ENCODE measurements around the gene HNRNPLL.
"Not testable (repeated sequence)": the region's sequence is repeated elsewhere in the genome, so short reads cannot be mapped to it uniquely, and the experiment has no call there.

HNRNPLL gene

GRCh38 chr2:38619458-38620164 lies 16.9 kb upstream of the HNRNPLL start:
- DNase-seq: peak; percentile 99

GRCh38 chr2:38617301-38617700 lies 14.6 kb upstream of the HNRNPLL start:
- no peak for DNase-seq

GRCh38 chr2:38615237-38615636 lies 12.5 kb upstream of the HNRNPLL start:
- peak; percentile 54 for DNase-seq

GRCh38 chr2:38613849-38614213 lies 11.1 kb upstream of the HNRNPLL start:
- no peak for DNase-seq

- DNase-seq: peak; percentile 84
These were observed 10.6 kb upstream of the HNRNPLL start for GRCh38 chr2:38613126-38613848.

GRCh38 chr2:38610851-38611801 lies 8.4 kb upstream of the HNRNPLL start:
- DNase-seq: peak; percentile 94

- not testable (repeated sequence) for DNase-seq
These were observed 6.5 kb upstream of the HNRNPLL start for GRCh38 chr2:38609246-38609645.

- DNase-seq: no peak
These were observed 6.0 kb upstream of the HNRNPLL start for GRCh38 chr2:38608755-38609154.

- no peak for DNase-seq
These were observed 2.6 kb upstream of the HNRNPLL start for GRCh38 chr2:38605298-38605830.

- DNase-seq: peak; percentile 82
These were observed 918 bp upstream of the HNRNPLL start for GRCh38 chr2:38603402-38604290.

GRCh38 chr2:38602136-38602731 lies 494 bp downstream of the HNRNPLL start:
- no peak for DNase-seq

- no peak for DNase-seq
These were observed 1.1 kb downstream of the HNRNPLL start for GRCh38 chr2:38601463-38602135.

- no peak for DNase-seq
These were observed 1.7 kb downstream of the HNRNPLL start for GRCh38 chr2:38600921-38601455.

- DNase-seq: no peak
These were observed 2.4 kb downstream of the HNRNPLL start for GRCh38 chr2:38600242-38600891.

- DNase-seq: no peak
These were observed 3.0 kb downstream of the HNRNPLL start for GRCh38 chr2:38599706-38600105.

GRCh38 chr2:38598991-38599295 lies 3.8 kb downstream of the HNRNPLL start:
- peak; percentile 29 for DNase-seq

GRCh38 chr2:38598200-38598990 lies 4.3 kb downstream of the HNRNPLL start:
- DNase-seq: peak; percentile 11

- DNase-seq: no peak
These were observed 5.6 kb downstream of the HNRNPLL start for GRCh38 chr2:38597115-38597514.

- DNase-seq: no peak
These were observed 6.5 kb downstream of the HNRNPLL start for GRCh38 chr2:38596229-38596628.

- DNase-seq: no peak
These were observed 9.8 kb downstream of the HNRNPLL start for GRCh38 chr2:38592951-38593350.

All from MV-4-11 (cell line).